H1 (cell line): Measurements from ENCODE around the gene CCNY. TPM values are rescaled to one million over a fixed set of nuclear protein-coding genes. Genes with fewer than 3 reads are reported as not detected.

Experiments used
- CTCF ChIA-PET: fragments of 300-600 bp; sonication (Branson Sonifier 250); formaldehyde crosslinking; loops from one replicate; lab custom pipeline; 2021; ENCODE audit not compliant: partially characterized antibody; lab: Charles Lee
- POLR2A ChIA-PET: fragments of 300-600 bp; sonication (Branson Sonifier 250); formaldehyde crosslinking; loops from one replicate; lab custom pipeline; 2021; ENCODE audit warnings: inconsistent platforms; ENCODE audit not compliant: partially characterized antibody; lab: Charles Lee
- DNase-seq, 2 experiments: peaks; one replicate each; pipeline versions ENCODE4 v3.0.0 to v3.0.0-alpha.2; 2010 to 2022; ENCODE audit warnings: low spot score in 2 of 2, low read depth in 1 of 2, mixed read lengths in 1 of 2
- FAIRE-seq: peaks from 2 replicates; lab custom pipeline; 2011; peaks lifted over from hg19 to GRCh38; lab: Jason Lieb, UNC
- H2AFZ ChIP-seq: 2 replicates; pipeline ENCODE4 v1.8.1; 2012; ENCODE audit warnings: low read length, inconsistent platforms
- H2AK5ac ChIP-seq: 2 replicates; pipeline ENCODE4 v1.6.1; 2013; ENCODE audit warnings: low read depth, low read length
- H2BK120ac ChIP-seq: replicated peaks from 2 replicates; pipeline ENCODE3; 2013; ENCODE audit warnings: low read depth, low read length, inconsistent platforms
- H2BK12ac ChIP-seq: 2 replicates; pipeline ENCODE4 v1.6.1; 2013; ENCODE audit warnings: low read depth, low read length
- H2BK15ac ChIP-seq: 2 replicates; pipeline ENCODE4 v1.6.1; 2013; ENCODE audit warnings: low read length
- H2BK20ac ChIP-seq: 2 replicates; pipeline ENCODE4 v1.6.1; 2013; ENCODE audit warnings: low read length
- H2BK5ac ChIP-seq: 2 replicates; pipeline ENCODE4 v1.6.1; 2013; ENCODE audit warnings: low read depth, low read length
- H3K14ac ChIP-seq: 2 replicates; pipeline ENCODE4 v1.6.1; 2013; ENCODE audit warnings: inconsistent platforms; ENCODE audit not compliant: insufficient read length
- H3K18ac ChIP-seq: 2 replicates; pipeline ENCODE4 v1.6.1; 2013; ENCODE audit warnings: low read length; ENCODE audit errors: extremely low read depth
- H3K23ac ChIP-seq: 2 replicates; pipeline ENCODE4 v1.6.1; 2013; ENCODE audit warnings: inconsistent platforms; ENCODE audit not compliant: insufficient read length
- H3K23me2 ChIP-seq: 2 replicates; pipeline ENCODE4 v1.6.1; 2013; ENCODE audit warnings: low read depth, low read length
- H3K27ac ChIP-seq: 2 replicates; pipeline ENCODE4 v1.6.1; 2011; ENCODE audit warnings: low read depth, low read length, inconsistent platforms
- H3K27me3 ChIP-seq, 4 experiments: replicated peaks in 1 of 4; 1 replicate in 1 of 4; 2 replicates in 3 of 4; pipeline versions ENCODE4 v1.6.1 to v1.8.1; 2011 to 2013; ENCODE audit warnings: low read length in 3 of 4, mild to moderate bottlenecking in 3 of 4, inconsistent platforms in 2 of 4, mixed read lengths in 2 of 4, moderate library complexity in 1 of 4; ENCODE audit not compliant: control insufficient read depth in 3 of 4, insufficient read depth in 3 of 4; ENCODE audit errors: extremely low read depth in 1 of 4
- H3K36me3 ChIP-seq, 4 experiments: 2 replicates each; pipeline versions ENCODE4 v1.6.1 to v1.8.1; 2011 to 2013; ENCODE audit warnings: mild to moderate bottlenecking in 4 of 4, low read length in 3 of 4, moderate library complexity in 2 of 4, control low read depth in 1 of 4, inconsistent platforms in 1 of 4; ENCODE audit not compliant: insufficient read depth in 4 of 4, control insufficient read depth in 2 of 4
- H3K4ac ChIP-seq: replicated peaks from 2 replicates; pipeline ENCODE3; 2013; ENCODE audit warnings: low read length, low read depth, mixed read lengths, inconsistent platforms; ENCODE audit not compliant: insufficient read length
- H3K4me1 ChIP-seq, 4 experiments: replicated peaks in 1 of 4; 1 replicate in 1 of 4; 2 replicates in 3 of 4; pipeline versions ENCODE4 v1.6.1 to v1.8.1; 2011 to 2013; ENCODE audit warnings: low read length in 3 of 4, inconsistent platforms in 2 of 4, mixed read lengths in 1 of 4; ENCODE audit not compliant: insufficient read depth in 4 of 4, control insufficient read depth in 3 of 4
- H3K4me2 ChIP-seq, 2 experiments: 2 replicates each; pipeline versions ENCODE4 v1.6.1 to v1.8.1; 2011 to 2013; ENCODE audit warnings: low read depth in 2 of 2, low read length in 2 of 2, control low read depth in 1 of 2, inconsistent platforms in 1 of 2, mild to moderate bottlenecking in 1 of 2; ENCODE audit not compliant: insufficient read depth in 1 of 2
- H3K4me3 ChIP-seq, 4 experiments: fragments of 200-600, 300-600 bp in 1 of 4; sonication (generic), shearing (Covaris generic), sonication (Bioruptor Twin) in 1 of 4; 2 replicates each; pipeline versions ENCODE4 v1.5.1 to v1.8.1; 2011 to 2016; ENCODE audit warnings: low read length in 4 of 4, low read depth in 3 of 4, control low read depth in 2 of 4, inconsistent platforms in 2 of 4, mild to moderate bottlenecking in 2 of 4, mixed read lengths in 1 of 4, moderate library complexity in 1 of 4; ENCODE audit not compliant: insufficient read depth in 2 of 4; ENCODE audit errors: extremely low read depth in 1 of 4
- H3K56ac ChIP-seq: replicated peaks from 2 replicates; pipeline ENCODE3; 2013; ENCODE audit warnings: low read depth, mild to moderate bottlenecking, mixed read lengths, low read length, inconsistent platforms; ENCODE audit not compliant: insufficient read length
- H3K79me1 ChIP-seq: 2 replicates; pipeline ENCODE4 v1.6.1; 2013; ENCODE audit warnings: low read depth, low read length, control low read depth
- H3K79me2 ChIP-seq, 2 experiments: 2 replicates each; pipeline versions ENCODE4 v1.6.1 to v1.8.1; 2012 to 2013; ENCODE audit warnings: low read length in 2 of 2, mild to moderate bottlenecking in 2 of 2, inconsistent platforms in 1 of 2; ENCODE audit not compliant: insufficient read depth in 2 of 2, control insufficient read depth in 1 of 2
- H3K9ac ChIP-seq, 4 experiments: replicated peaks in 1 of 4; 1 replicate in 1 of 4; 2 replicates in 3 of 4; pipeline versions ENCODE4 v1.6.1 to v1.8.1; 2011 to 2013; ENCODE audit warnings: low read depth in 3 of 4, low read length in 3 of 4, control low read depth in 2 of 4, mild to moderate bottlenecking in 2 of 4, moderate library complexity in 2 of 4, inconsistent platforms in 1 of 4; ENCODE audit errors: extremely low read depth in 1 of 4
- H3K9me3 ChIP-seq, 2 experiments: 2 replicates each; pipeline versions ENCODE4 v1.6.1 to v1.8.1; 2012 to 2013; ENCODE audit warnings: mild to moderate bottlenecking in 2 of 2, moderate library complexity in 2 of 2, control low read depth in 1 of 2, inconsistent platforms in 1 of 2, low read depth in 1 of 2, low read length in 1 of 2, mixed read lengths in 1 of 2; ENCODE audit not compliant: insufficient read depth in 2 of 2
- H4K20me1 ChIP-seq, 2 experiments: replicated peaks in 1 of 2; 2 replicates each; pipeline versions ENCODE3 to v1.8.1; 2011 to 2013; ENCODE audit warnings: inconsistent platforms in 2 of 2, low read length in 2 of 2, mild to moderate bottlenecking in 1 of 2; ENCODE audit not compliant: insufficient read depth in 2 of 2, control insufficient read depth in 1 of 2
- H4K5ac ChIP-seq: 2 replicates; pipeline ENCODE4 v1.6.1; 2013; ENCODE audit warnings: low read length, low read depth, mixed read lengths, inconsistent platforms; ENCODE audit not compliant: insufficient read length
- H4K8ac ChIP-seq: 2 replicates; pipeline ENCODE4 v1.8.0; 2013; ENCODE audit warnings: mild to moderate bottlenecking, moderate library complexity, low read length, inconsistent platforms; ENCODE audit not compliant: insufficient read depth; ENCODE audit errors: extremely low read depth
- H4K91ac ChIP-seq: replicated peaks from 2 replicates; pipeline ENCODE3; 2013; ENCODE audit warnings: low read length, mixed read lengths, inconsistent platforms; ENCODE audit not compliant: insufficient read length
- ASH2L ChIP-seq: fragments of 200-600, 300-600 bp; sonication (generic); IDR thresholded peaks from one replicate; pipeline ENCODE4 v1.7.1; 2017; ENCODE audit warnings: low read length
- BRCA1 ChIP-seq: IDR thresholded peaks from 2 replicates; pipeline ENCODE4 v1.6.1; 2012; ENCODE audit warnings: low read depth, low read length, improper control_type of control experiment
- CHD1 ChIP-seq: IDR thresholded peaks from 2 replicates; pipeline ENCODE4 v1.6.1; 2012; ENCODE audit warnings: low read depth, low read length, improper control_type of control experiment
- CTBP2 ChIP-seq: IDR thresholded peaks from 2 replicates; pipeline ENCODE4 v1.7.0; 2011; ENCODE audit warnings: borderline replicate concordance, mild to moderate bottlenecking, moderate library complexity, mixed read lengths, low read length; ENCODE audit not compliant: insufficient read depth, insufficient read length
- E2F6 ChIP-seq: IDR thresholded peaks from 2 replicates; pipeline ENCODE4 v1.6.1; 2012; ENCODE audit warnings: inconsistent platforms
- EP300 ChIP-seq, 2 experiments: IDR thresholded peaks; 1 replicate in 1 of 2; 2 replicates in 1 of 2; pipeline ENCODE4 v1.6.1; 2011 to 2012; ENCODE audit warnings: low read depth in 2 of 2, low read length in 2 of 2, mild to moderate bottlenecking in 2 of 2, borderline replicate concordance in 1 of 2, inconsistent platforms in 1 of 2, moderate library complexity in 1 of 2
- GABPA ChIP-seq: IDR thresholded peaks from 2 replicates; pipeline ENCODE4 v1.6.1; 2011; ENCODE audit warnings: mild to moderate bottlenecking, low read length, moderate library complexity, borderline replicate concordance; ENCODE audit not compliant: insufficient read depth
- JUND ChIP-seq: IDR thresholded peaks from 2 replicates; pipeline ENCODE4 v1.6.1; 2011; ENCODE audit warnings: mild to moderate bottlenecking, improper control_type of control experiment, low read length
- PHF8 ChIP-seq: fragments of 200-600 bp; sonication (generic); conservative IDR thresholded peaks from 2 replicates; pipeline ENCODE4 v1.7.1; 2012; ENCODE audit warnings: low read depth, mild to moderate bottlenecking, inconsistent platforms, low read length, moderate library complexity
- POLR2A ChIP-seq, 2 experiments: IDR thresholded peaks; 1 replicate in 1 of 2; 2 replicates in 1 of 2; pipeline ENCODE4 v1.6.1; 2011; ENCODE audit warnings: low read depth in 2 of 2, low read length in 2 of 2, mild to moderate bottlenecking in 2 of 2; ENCODE audit errors: control extremely low read depth in 1 of 2
- POU5F1 ChIP-seq: IDR thresholded peaks from 2 replicates; pipeline ENCODE4 v1.6.1; 2011; ENCODE audit warnings: low read depth, mild to moderate bottlenecking, low read length, moderate library complexity
- SP2 ChIP-seq: IDR thresholded peaks from 2 replicates; pipeline ENCODE4 v1.6.1; 2012; ENCODE audit warnings: mild to moderate bottlenecking, low read length, inconsistent platforms
- SRF ChIP-seq: IDR thresholded peaks from 2 replicates; pipeline ENCODE4 v1.6.1; 2011; ENCODE audit warnings: mild to moderate bottlenecking, low read depth, low read length, moderate library complexity
- SUZ12 ChIP-seq: fragments of 200-600 bp; sonication (generic); IDR thresholded peaks from 2 replicates; pipeline ENCODE4 v1.6.1; 2012; ENCODE audit warnings: mild to moderate bottlenecking, inconsistent platforms, low read length, moderate library complexity, mixed read lengths
- WGBS, 2 experiments: shearing (Covaris generic) in 1 of 2; methylation state at CpG; one replicate each; pipeline versions ENCODE4 v1.1.6 to v1.1.7; 2013 to 2015; ENCODE audit warnings: low lambda C conversion rate in 2 of 2, mixed read lengths in 2 of 2, inconsistent platforms in 1 of 2, low coverage in 1 of 2, missing lambda C conversion rate in 1 of 2; ENCODE audit not compliant: insufficient replicate concordance in 2 of 2, insufficient coverage in 1 of 2, insufficient read length in 1 of 2; ENCODE audit errors: extremely low coverage in 1 of 2, missing lambda C conversion rate in 1 of 2; 5-methylcytosine and 5-hydroxymethylcytosine counted together
- polyA plus RNA-seq, 7 experiments: library from polyadenylated mRNA; depleted of rRNA in 3 of 7; stranded (reverse) in 5 of 7; unstranded in 2 of 7; fragments of >200 nt in 5 of 7; fragments of 200-250 nt in 2 of 7; gene quantifications; 1 replicate in 5 of 7; 2 replicates in 1 of 7; 4 replicates in 1 of 7; pipeline versions ENCODE4 v1.2.1 to v1.2.3, GENCODE V29; 2011 to 2013; ENCODE audit warnings: missing spikeins in 2 of 7, mixed read lengths in 2 of 7
- total RNA-seq: library from RNA; stranded (reverse); fragmentation: NEBNext Ultra II Directional; extraction: Animal tissue kit (Norgen Biotek cat#: 25700); gene quantifications from 2 replicates; pipeline ENCODE4 v1.2.1, GENCODE V29; 2021

Gene CCNY
- total and polyA plus RNA-seq, 2 of the 8 experiments (the other 6 are each of a cell fraction or from before 2014, with no cell fraction given), result 25.3 to 68.2 TPM

- Histone ChIP-seq H3K18ac (no peak overlapping the region), H3K23ac (no peak overlapping the region), H3K56ac (no peak overlapping the region), H3K23me2 (no peaks in the 10 kb centered on the region), H4K20me1 (peaks cover 6 to 13% of the 10 kb centered on the region in 2 experiments), H4K91ac (no peak overlapping the region), H3K36me3 (no peaks in the 10 kb centered on the region), H3K4ac (no peak overlapping the region), H3K4me2 (no peak overlapping the region), H2BK5ac (no peak overlapping the region), H3K9ac (no peak overlapping the region), H3K14ac (no peak overlapping the region), H2BK120ac (no peak overlapping the region), H2AK5ac (no peak overlapping the region), H2BK12ac (no peak overlapping the region), H3K9me3 (no peaks in the 10 kb centered on the region), H2BK15ac (no peak overlapping the region), H3K27ac (no peak overlapping the region), H4K5ac (no peak overlapping the region), H3K4me3 (no peak overlapping the region), H3K4me1 (peaks cover 0 to 7% (median 2%) of the 10 kb centered on the region in 4 experiments; a peak in 1 of 7 replicates), H2AFZ (no peak overlapping the region), H3K27me3 (no peaks in the 10 kb centered on the region), H4K8ac (no peak overlapping the region), H3K79me1 (peaks cover 3% of the 10 kb centered on the region; the same call in 1 of the 2 replicates), H3K79me2 (peaks cover 7 to 92% of the 10 kb centered on the region in 2 experiments), H2BK20ac (no peak overlapping the region)
- WGBS, 2 experiments, result 84% methylated on average over 2 of the region's 2 CpGs; no CpG with 5 or more reads in 1 of the 2 experiments
- CTCF ChIA-PET, result interaction anchor here (0.7 to 1.7 kb wide), 4 partner anchors 11 to 214 kb away, joined by 3 to 5 read pairs (median 4); no protein-coding TSS in a partner anchor
- DNase-seq (no peak), FAIRE-seq (no peak)
- POLR2A ChIA-PET, result interaction anchor here (1.5 kb wide), 1 partner anchor 10 kb away, joined by 3 read pairs; no protein-coding TSS in a partner anchor
- TF ChIP-seq SUZ12 (no peak), BRCA1 (no peak), GABPA (no peak), CTBP2 (no peak), E2F6 (no peak), EP300 (IDR thresholded peaks at IDR 0.05; ENCODE audit: borderline replicate concordance in 1 of 2, low read depth in 2 of 2, low read length in 2 of 2) (no peak), POU5F1 (no peak), CHD1 (no peak), PHF8 (no peak), ASH2L (no peak), SP2 (no peak), JUND (no peak), SRF (no peak), POLR2A (IDR thresholded peaks at IDR 0.05; ENCODE audit: control extremely low read depth in 1 of 2, low read depth in 2 of 2, low read length in 2 of 2) (no peak)
Measured at GRCh38 chr10:35347121-35347562, 10.8 kb downstream of the CCNY start.
